NCI-H1417 (cell line): ENCODE measurements around the gene DIP2B.

Experiments used
- DNase-seq, 3 experiments: peaks; one replicate each; lab custom pipeline; 2025; lab: John Stamatoyannopoulos, UW

Gene DIP2B

GRCh38 chr12:50611021-50611744 is 106.4 kb downstream of the DIP2B start:
- DNase-seq: no peak

- no peak for DNase-seq
These were observed 108.1 kb downstream of the DIP2B start for GRCh38 chr12:50612882-50613281.

- no peak for DNase-seq
These were observed 108.7 kb downstream of the DIP2B start for GRCh38 chr12:50613463-50613862.

- no peak for DNase-seq
These were observed 109.5 kb downstream of the DIP2B start for GRCh38 chr12:50614167-50614759.

- DNase-seq: no peak
These were observed 110.5 kb downstream of the DIP2B start for GRCh38 chr12:50615145-50615906.

- DNase-seq: no peak
These were observed 111.1 kb downstream of the DIP2B start for GRCh38 chr12:50615907-50616296.

GRCh38 chr12:50617657-50618056 is 112.9 kb downstream of the DIP2B start:
- no peak for DNase-seq

GRCh38 chr12:50618864-50619609 is 114.3 kb downstream of the DIP2B start:
- peak; percentile 28 to 87 (median 57) for DNase-seq

- no peak for DNase-seq
These were observed 114.8 kb downstream of the DIP2B start for GRCh38 chr12:50619610-50619958.

- DNase-seq: peak; percentile 63 to 93 (median 86)
These were observed 115.6 kb downstream of the DIP2B start for GRCh38 chr12:50620109-50620977.

GRCh38 chr12:50620978-50621360 is 116.2 kb downstream of the DIP2B start:
- no peak for DNase-seq

- DNase-seq: peak in 1 of 3 experiments; percentile 51
These were observed 116.9 kb downstream of the DIP2B start for GRCh38 chr12:50621399-50622300.

- no peak for DNase-seq
These were observed 120.5 kb downstream of the DIP2B start for GRCh38 chr12:50625029-50625925.

- DNase-seq: no peak
These were observed 121.2 kb downstream of the DIP2B start for GRCh38 chr12:50626026-50626425.

GRCh38 chr12:50627491-50627890 is 122.7 kb downstream of the DIP2B start:
- no peak for DNase-seq

- DNase-seq: no peak
These were observed 123.6 kb downstream of the DIP2B start for GRCh38 chr12:50628394-50628793.

- no peak for DNase-seq
These were observed 129.2 kb downstream of the DIP2B start for GRCh38 chr12:50633955-50634354.

- no peak for DNase-seq
These were observed 129.6 kb downstream of the DIP2B start for GRCh38 chr12:50634379-50634778.

GRCh38 chr12:50635364-50635763 is 130.6 kb downstream of the DIP2B start:
- DNase-seq: no peak
